Mucosa of rectum (tissue), 2 donors: ENCODE data around the gene METRN.
"Not testable (repeated sequence)": the region's sequence is repeated elsewhere in the genome, so short reads cannot be mapped to it uniquely, and the experiment has no call there.

Experiments used
- H3K27ac ChIP-seq, 2 donors: one replicate each; pipeline ENCODE4 v1.7.0; 2013; ENCODE audit warnings: inconsistent platforms in 2 of 2, low read depth in 2 of 2, low read length in 2 of 2
- H3K27me3 ChIP-seq, 2 donors: one replicate each; pipeline ENCODE4 v1.7.0; 2013; ENCODE audit warnings: low read length in 2 of 2; ENCODE audit not compliant: control insufficient read depth in 2 of 2, insufficient read depth in 2 of 2
- H3K36me3 ChIP-seq, 2 donors: one replicate each; pipeline ENCODE4 v1.7.0; 2013; ENCODE audit warnings: low read length in 2 of 2; ENCODE audit not compliant: control insufficient read depth in 2 of 2, insufficient read depth in 2 of 2
- H3K4me1 ChIP-seq, 2 donors: one replicate each; pipeline ENCODE4 v1.7.0; 2013; ENCODE audit warnings: low read length in 2 of 2, mild to moderate bottlenecking in 1 of 2; ENCODE audit not compliant: control insufficient read depth in 2 of 2, insufficient read depth in 2 of 2
- H3K4me3 ChIP-seq, 2 donors: one replicate each; pipeline ENCODE4 v1.7.0; 2013; ENCODE audit warnings: low read length in 2 of 2
- H3K9ac ChIP-seq, 2 donors: one replicate each; pipeline ENCODE4 v1.7.0; 2013; ENCODE audit warnings: low read length in 2 of 2, low read depth in 1 of 2, mild to moderate bottlenecking in 1 of 2
- H3K9me3 ChIP-seq, 2 donors: one replicate each; pipeline ENCODE4 v1.7.0; 2013; ENCODE audit warnings: low read length in 2 of 2; ENCODE audit not compliant: control insufficient read depth in 2 of 2
- donor health status: healthy.
- donor health status: Normal muscosa, but diverticular disease.

METRN gene

GRCh38 chr16:751152-752006 lies 36.5 kb downstream of the METRN start:
- no peaks in the 10 kb centered on the region for H3K36me3 ChIP-seq
- no peaks in the 10 kb centered on the region for H3K9me3 ChIP-seq
- H3K27ac ChIP-seq = no peak overlapping the region
- no peaks in the 10 kb centered on the region for H3K4me1 ChIP-seq
- H3K4me3 ChIP-seq = no peak overlapping the region
- H3K9ac ChIP-seq = no peak overlapping the region
- H3K27me3 ChIP-seq = peaks cover 10 to 13% of the 10 kb centered on the region in 2 donors

- Histone ChIP-seq H3K9me3 (no peaks in the 10 kb centered on the region), H3K4me1 (no peaks in the 10 kb centered on the region), H3K4me3 (no peak overlapping the region), H3K27me3 (peaks cover 10 to 16% of the 10 kb centered on the region in 2 donors), H3K9ac (no peak overlapping the region), H3K27ac (no peak overlapping the region), H3K36me3 (no peaks in the 10 kb centered on the region)
Observed at GRCh38 chr16:752007-752312, 37.0 kb downstream of the METRN start.

GRCh38 chr16:754121-754607 lies 39.2 kb downstream of the METRN start:
- peaks cover 10 to 16% of the 10 kb centered on the region in 2 donors for H3K27me3 ChIP-seq
- H3K9ac ChIP-seq, H3K36me3 ChIP-seq, H3K4me1 ChIP-seq, H3K27ac ChIP-seq, H3K4me3 ChIP-seq, H3K9me3 ChIP-seq: not testable (repeated sequence)

- H3K4me3 ChIP-seq = no peak overlapping the region
- H3K9me3 ChIP-seq = no peaks in the 10 kb centered on the region
- H3K27ac ChIP-seq = no peak overlapping the region
- no peaks in the 10 kb centered on the region for H3K36me3 ChIP-seq
- peaks cover 10 to 16% of the 10 kb centered on the region in 2 donors for H3K27me3 ChIP-seq
- no peak overlapping the region for H3K9ac ChIP-seq
- no peaks in the 10 kb centered on the region for H3K4me1 ChIP-seq
Observed at GRCh38 chr16:754656-755055, 39.7 kb downstream of the METRN start.

GRCh38 chr16:756428-756827 lies 41.5 kb downstream of the METRN start:
- Histone ChIP-seq H3K27ac (no peak overlapping the region), H3K9ac (no peak overlapping the region), H3K4me3 (no peak overlapping the region), H3K4me1 (no peaks in the 10 kb centered on the region), H3K36me3 (no peaks in the 10 kb centered on the region), H3K9me3 (no peaks in the 10 kb centered on the region), H3K27me3 (peaks cover 15 to 16% of the 10 kb centered on the region in 2 donors)

DNA sequence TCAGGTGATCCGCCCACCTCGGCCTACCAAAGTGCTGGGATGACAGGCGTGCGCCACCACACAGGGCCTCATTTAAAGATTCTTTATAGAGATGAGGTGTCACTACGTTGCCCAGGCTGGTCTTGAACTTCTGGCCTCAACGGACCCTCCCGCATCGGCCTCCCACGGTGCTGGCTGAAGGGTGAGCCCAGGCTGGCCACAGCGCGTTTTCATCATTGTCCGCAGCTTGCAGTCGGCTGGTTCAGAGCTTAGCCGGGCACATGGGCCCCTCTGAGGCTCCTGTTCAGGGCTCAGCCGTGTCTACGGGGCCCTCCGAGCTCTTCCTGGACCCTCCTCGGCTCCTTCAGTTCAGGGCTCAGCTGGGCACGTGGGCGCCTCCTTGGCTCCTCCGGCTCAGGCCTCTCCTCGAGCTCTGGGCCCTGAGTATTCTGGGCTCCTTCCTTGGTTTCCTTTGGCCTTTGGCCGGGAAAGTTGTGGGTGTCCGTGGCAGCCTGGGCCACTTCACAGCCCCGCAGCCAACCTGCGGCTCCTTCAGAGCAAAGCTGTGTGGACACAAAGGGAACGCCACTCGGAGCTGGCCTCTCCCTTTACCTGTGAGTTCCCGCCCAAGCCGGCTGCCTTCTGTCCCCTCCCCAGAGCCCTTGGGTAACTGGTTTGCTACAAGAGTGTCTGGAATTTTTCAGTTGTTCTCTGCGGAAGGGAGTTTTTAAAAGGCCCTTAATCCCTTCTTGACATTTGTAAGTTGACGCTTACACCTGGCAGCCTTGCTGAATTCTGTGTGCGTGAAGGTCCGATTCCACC lies 44.4 kb downstream of the METRN start:
- Histone ChIP-seq H3K4me3 (no peak overlapping the region), H3K4me1 (no peaks in the 10 kb centered on the region), H3K9ac (no peak overlapping the region), H3K27me3 (peaks cover 6 to 12% of the 10 kb centered on the region in 2 donors), H3K36me3 (no peaks in the 10 kb centered on the region), H3K27ac (no peak overlapping the region), H3K9me3 (no peaks in the 10 kb centered on the region)

- H3K4me1 ChIP-seq = no peaks in the 10 kb centered on the region
- H3K27me3 ChIP-seq = peaks cover 4 to 12% of the 10 kb centered on the region in 2 donors
- no peaks in the 10 kb centered on the region for H3K36me3 ChIP-seq
- no peak overlapping the region for H3K4me3 ChIP-seq
- H3K27ac ChIP-seq = no peak overlapping the region
- H3K9ac ChIP-seq = no peak overlapping the region
- no peaks in the 10 kb centered on the region for H3K9me3 ChIP-seq
Observed at GRCh38 chr16:760065-760464, 45.1 kb downstream of the METRN start.

DNA sequence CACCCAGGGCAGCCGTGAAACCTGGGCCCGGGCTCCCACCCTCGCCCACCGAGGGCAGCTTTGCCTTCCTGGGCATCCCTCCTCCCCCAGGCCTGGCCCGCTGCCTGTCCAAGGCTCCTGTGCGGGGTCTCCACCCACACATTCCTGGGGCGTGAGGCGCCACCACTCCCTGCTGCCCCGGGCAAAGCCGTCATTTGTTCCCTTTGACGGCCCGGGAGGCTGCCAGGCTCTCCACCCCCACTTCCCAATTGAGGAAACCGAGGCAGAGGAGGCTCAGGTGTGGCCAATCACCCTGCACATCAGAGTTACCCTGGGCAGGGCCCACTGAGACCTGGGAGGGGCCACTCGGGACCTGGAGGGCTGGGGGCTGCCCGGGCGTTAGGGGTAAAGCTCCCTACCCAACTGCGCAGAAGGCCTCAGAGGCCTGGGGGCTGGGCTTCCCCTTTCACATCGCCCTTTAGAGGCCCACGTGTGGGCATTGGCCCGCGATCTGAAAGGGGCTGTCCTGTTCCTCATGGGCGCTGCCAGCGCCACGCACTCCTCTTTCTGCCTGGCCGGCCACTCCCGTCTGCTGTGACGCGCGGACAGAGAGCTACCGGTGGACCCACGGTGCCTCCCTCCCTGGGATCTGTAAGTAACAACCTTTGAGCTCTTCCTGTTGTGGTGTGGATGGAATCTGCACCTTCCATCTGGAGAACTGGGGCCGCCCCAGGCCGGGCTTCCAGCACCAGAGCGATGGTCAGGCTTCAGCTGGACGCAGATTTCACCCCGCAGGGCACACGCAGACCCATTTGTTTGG lies 45.8 kb downstream of the METRN start, which contains the start of gene MSLN:
Gene MSLN (plus strand): TSS at position 190 of the 799 bp plus-strand sequence. CDS start 1,947 bp downstream, outside the sequence.
- Histone ChIP-seq H3K9ac (no peak within 1 kb of the TSS), H3K27me3 (peaks cover 4 to 12% of the 10 kb centered on the region in 2 donors), H3K9me3 (no peaks in the 10 kb centered on the region), H3K4me1 (no peaks in the 10 kb centered on the region), H3K27ac (no peak within 1 kb of the TSS), H3K36me3 (no peaks in the 10 kb centered on the region), H3K4me3 (no peak within 1 kb of the TSS)

DNA sequence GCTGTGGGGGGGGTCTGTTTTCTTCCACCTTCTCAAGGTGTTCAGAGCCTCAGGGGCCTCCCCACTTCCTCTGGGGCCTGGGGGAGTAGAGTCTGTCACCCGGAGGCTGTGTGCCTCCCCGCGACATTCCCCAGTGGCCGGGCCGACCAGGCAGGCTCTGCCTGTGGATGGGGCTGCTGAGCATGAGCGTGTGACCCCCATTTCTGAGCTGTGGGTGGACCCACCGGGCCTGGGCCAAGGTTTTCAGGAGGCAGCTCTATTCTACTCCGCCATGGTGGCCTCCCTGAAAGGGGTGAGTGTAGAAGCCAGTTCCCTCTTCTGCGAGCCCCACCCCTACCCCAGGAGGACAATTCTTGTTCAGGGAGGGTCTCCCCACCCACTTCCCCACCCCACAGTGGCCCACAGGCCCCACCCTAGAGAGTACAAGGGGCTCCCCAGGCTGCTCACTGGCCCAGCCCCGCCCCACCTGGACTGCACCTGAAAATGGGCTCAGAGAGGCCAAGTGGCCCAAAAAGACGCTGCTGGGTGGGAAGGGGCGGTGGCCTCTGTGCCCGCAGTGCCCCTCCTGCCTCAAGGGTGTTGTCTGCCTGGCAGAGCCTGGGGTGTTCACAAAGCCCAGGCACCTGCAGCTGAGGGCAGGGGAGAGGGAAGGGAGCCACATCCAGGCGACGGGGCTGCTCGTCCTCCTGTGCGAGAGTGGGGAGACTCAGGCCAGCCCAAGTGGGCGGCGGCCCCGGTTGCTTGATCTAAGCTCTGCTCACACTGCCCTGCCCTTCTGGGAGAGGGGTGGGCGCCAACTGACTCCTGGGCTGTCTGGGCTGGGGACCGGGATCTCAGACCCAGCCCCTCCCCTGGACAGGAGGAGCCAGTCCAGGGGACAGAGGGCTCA lies 47.0 kb downstream of the METRN start:
- no peak overlapping the region for H3K4me3 ChIP-seq
- H3K27me3 ChIP-seq = peaks cover 0 to 12% of the 10 kb centered on the region in 2 donors
- H3K27ac ChIP-seq = no peak overlapping the region
- no peaks in the 10 kb centered on the region for H3K9me3 ChIP-seq
- no peaks in the 10 kb centered on the region for H3K4me1 ChIP-seq
- no peaks in the 10 kb centered on the region for H3K36me3 ChIP-seq
- no peak overlapping the region for H3K9ac ChIP-seq
